ENCODE measurements around the gene GPR171.
"Not testable (repeated sequence)": the region's sequence is repeated elsewhere in the genome, so short reads cannot be mapped to it uniquely, and the experiment has no call there.

Gene GPR171

GRCh38 chr3:151169948-151170679, 32.9 kb downstream of the GPR171 start:
- H3K4me3 Mint-ChIP-seq, H3K27me3 Mint-ChIP-seq, H3K36me3 Mint-ChIP-seq, H3K9me3 Mint-ChIP-seq: not testable (repeated sequence)
- Mint-ChIP-seq H3K27ac (peak overlapping the region; percentile 84), H3K4me1 (peaks cover 48% of the 10 kb centered on the region)

GRCh38 chr3:151169262-151169947, 33.6 kb downstream of the GPR171 start:
- Mint-ChIP-seq H3K27me3 (no peaks in the 10 kb centered on the region), H3K4me1 (peaks cover 48% of the 10 kb centered on the region), H3K36me3 (no peaks in the 10 kb centered on the region), H3K9me3 (no peaks in the 10 kb centered on the region), H3K4me3 (no peak overlapping the region), H3K27ac (peak overlapping the region; percentile 7)

- Mint-ChIP-seq H3K36me3 (no peaks in the 10 kb centered on the region), H3K27me3 (no peaks in the 10 kb centered on the region), H3K4me1 (peaks cover 40% of the 10 kb centered on the region), H3K4me3 (no peak overlapping the region), H3K9me3 (no peaks in the 10 kb centered on the region), H3K27ac (no peak overlapping the region)
These were observed 34.5 kb downstream of the GPR171 start for GRCh38 chr3:151168269-151169094.

- Mint-ChIP-seq H3K27me3 (no peaks in the 10 kb centered on the region), H3K27ac (no peak overlapping the region), H3K9me3 (no peaks in the 10 kb centered on the region), H3K4me1 (peaks cover 22% of the 10 kb centered on the region), H3K4me3 (no peak overlapping the region), H3K36me3 (no peaks in the 10 kb centered on the region)
These were observed 36.9 kb downstream of the GPR171 start for GRCh38 chr3:151166161-151166560.

- Mint-ChIP-seq H3K4me1 (peaks cover 12% of the 10 kb centered on the region), H3K27me3 (no peaks in the 10 kb centered on the region), H3K36me3 (no peaks in the 10 kb centered on the region), H3K4me3 (no peak overlapping the region), H3K9me3 (no peaks in the 10 kb centered on the region), H3K27ac (no peak overlapping the region)
These were observed 37.8 kb downstream of the GPR171 start for GRCh38 chr3:151165226-151165625.

- H3K4me3 Mint-ChIP-seq = no peak overlapping the region
- H3K9me3 Mint-ChIP-seq = no peaks in the 10 kb centered on the region
- H3K4me1 Mint-ChIP-seq = no peaks in the 10 kb centered on the region
- no peaks in the 10 kb centered on the region for H3K27me3 Mint-ChIP-seq
- H3K27ac Mint-ChIP-seq = no peak overlapping the region
- no peaks in the 10 kb centered on the region for H3K36me3 Mint-ChIP-seq
These were observed 43.2 kb downstream of the GPR171 start for GRCh38 chr3:151159806-151160205.

- Mint-ChIP-seq H3K9me3 (no peaks in the 10 kb centered on the region), H3K4me3 (no peak overlapping the region), H3K36me3 (no peaks in the 10 kb centered on the region), H3K27ac (no peak overlapping the region), H3K4me1 (no peaks in the 10 kb centered on the region), H3K27me3 (no peaks in the 10 kb centered on the region)
These were observed 46.3 kb downstream of the GPR171 start for GRCh38 chr3:151156618-151157216.

GRCh38 chr3:151155409-151156128, 47.4 kb downstream of the GPR171 start:
- Mint-ChIP-seq H3K36me3 (no peaks in the 10 kb centered on the region), H3K4me1 (no peaks in the 10 kb centered on the region), H3K4me3 (no peak overlapping the region), H3K9me3 (no peaks in the 10 kb centered on the region), H3K27me3 (no peaks in the 10 kb centered on the region), H3K27ac (no peak overlapping the region)

- Mint-ChIP-seq H3K4me3 (no peak overlapping the region), H3K36me3 (no peaks in the 10 kb centered on the region), H3K9me3 (no peaks in the 10 kb centered on the region), H3K27me3 (no peaks in the 10 kb centered on the region), H3K4me1 (no peaks in the 10 kb centered on the region), H3K27ac (no peak overlapping the region)
These were observed 48.5 kb downstream of the GPR171 start for GRCh38 chr3:151154566-151154965.

GRCh38 chr3:151152455-151153079, 50.4 kb downstream of the GPR171 start:
- H3K4me3 Mint-ChIP-seq = no peak overlapping the region
- no peaks in the 10 kb centered on the region for H3K27me3 Mint-ChIP-seq
- H3K4me1 Mint-ChIP-seq = no peaks in the 10 kb centered on the region
- no peaks in the 10 kb centered on the region for H3K36me3 Mint-ChIP-seq
- H3K9me3 Mint-ChIP-seq = no peaks in the 10 kb centered on the region
- no peak overlapping the region for H3K27ac Mint-ChIP-seq

Measured in activated naive CD4-positive, alpha-beta T cell treated with anti-CD3 and anti-CD28 coated beads, Interleukin-2, amount 50 U/mL, for 24 hours (primary cell).